Gastrocnemius medialis (tissue), 4 donors: ENCODE results near the gene EXD3. TPM values are rescaled to one million over a fixed set of nuclear protein-coding genes. Genes with fewer than 3 reads are reported as not detected.
"Not testable (repeated sequence)": the region's sequence is repeated elsewhere in the genome, so short reads cannot be mapped to it uniquely, and the experiment has no call there.

Experiments used
- ATAC-seq, 2 donors: fragments of 150-250 bp; one replicate each; pipeline ENCODE4 v1.9.1; 2016
- DNase-seq, 2 donors: peaks; one replicate each; pipeline ENCODE4 v3.0.0-alpha.2; 2019
- H3K27ac ChIP-seq, 4 donors: fragments of 200-600 bp; sonication (generic); 1 replicate in 1 of 4; 2 replicates in 3 of 4; pipeline ENCODE4 v1.5.1; 2016 to 2018; ENCODE audit warnings: mild to moderate bottlenecking in 2 of 4, moderate library complexity in 1 of 4
- H3K27me3 ChIP-seq, 3 donors: fragments of 200-600 bp; sonication (generic) in 2 of 3; 1 replicate in 1 of 3; 2 replicates in 2 of 3; pipeline versions ENCODE4 v1.5.1 to v1.6.0; 2016 to 2019; ENCODE audit warnings: mild to moderate bottlenecking in 1 of 3, moderate library complexity in 1 of 3
- H3K36me3 ChIP-seq, 2 donors: fragments of 200-600 bp; sonication (generic) in 1 of 2; one replicate each; pipeline ENCODE4 v1.5.1; 2017 to 2018
- H3K4me1 ChIP-seq, 2 donors: fragments of 200-600 bp; sonication (generic) in 1 of 2; one replicate each; pipeline ENCODE4 v1.5.1; 2016 to 2017; ENCODE audit warnings: mild to moderate bottlenecking in 2 of 2
- H3K4me3 ChIP-seq, 4 donors: fragments of 200-600 bp; sonication (generic) in 3 of 4; 1 replicate in 1 of 4; 2 replicates in 3 of 4; pipeline ENCODE4 v1.5.1; 2016 to 2019; ENCODE audit warnings: mild to moderate bottlenecking in 2 of 4
- H3K9me3 ChIP-seq, 3 donors: fragments of 200-600 bp; sonication (generic) in 2 of 3; 1 replicate in 1 of 3; 2 replicates in 2 of 3; pipeline ENCODE4 v1.5.1; 2016 to 2019
- POLR2A ChIP-seq, 2 donors: fragments of 450-650 bp; IDR thresholded peaks; one replicate each; pipeline ENCODE4 v1.6.1; 2017; ENCODE audit warnings: antibody characterized with exemption in 2 of 2, mild to moderate bottlenecking in 2 of 2, moderate library complexity in 2 of 2
- in situ Hi-C, 4 donors: fragments of 200-750 bp; cut with MboI; loops; one replicate each; pipeline versions ENCODE4 v1.15.0 to v1.8.0; 2017; ENCODE audit warnings: low sequenced_read_pairs in 4 of 4
- intact Hi-C: fragments of 100-400 bp; cut with DNase I; formaldehyde crosslinking; loops from one replicate; pipeline ENCODE4 v1.15.1; 2023; ENCODE audit warnings: low total_unique reads
- total RNA-seq, 4 donors: library from RNA; depleted of rRNA; stranded (reverse); fragments of >200 nt; gene quantifications; one replicate each; pipeline versions ENCODE4 v1.1.0 to v1.2.3, GENCODE V29; 2016
- TF ChIP-seq, protein P1 (sequence below), 5 experiments: fragments of 450-650 bp in 3 of 5; fragments of 200-600 bp in 2 of 5; sonication (generic) in 2 of 5; IDR thresholded peaks in 4 of 5; conservative IDR thresholded peaks in 1 of 5; 1 replicate in 4 of 5; 2 replicates in 1 of 5; pipeline ENCODE4 v1.5.1; 2016 to 2019; ENCODE audit warnings: antibody characterized with exemption in 5 of 5, mild to moderate bottlenecking in 3 of 5, moderate library complexity in 3 of 5

The EXD3 gene
- total RNA-seq, 4 donors from 2014 or later, result 4.8 to 12.5 (median 6.4) TPM

DNA sequence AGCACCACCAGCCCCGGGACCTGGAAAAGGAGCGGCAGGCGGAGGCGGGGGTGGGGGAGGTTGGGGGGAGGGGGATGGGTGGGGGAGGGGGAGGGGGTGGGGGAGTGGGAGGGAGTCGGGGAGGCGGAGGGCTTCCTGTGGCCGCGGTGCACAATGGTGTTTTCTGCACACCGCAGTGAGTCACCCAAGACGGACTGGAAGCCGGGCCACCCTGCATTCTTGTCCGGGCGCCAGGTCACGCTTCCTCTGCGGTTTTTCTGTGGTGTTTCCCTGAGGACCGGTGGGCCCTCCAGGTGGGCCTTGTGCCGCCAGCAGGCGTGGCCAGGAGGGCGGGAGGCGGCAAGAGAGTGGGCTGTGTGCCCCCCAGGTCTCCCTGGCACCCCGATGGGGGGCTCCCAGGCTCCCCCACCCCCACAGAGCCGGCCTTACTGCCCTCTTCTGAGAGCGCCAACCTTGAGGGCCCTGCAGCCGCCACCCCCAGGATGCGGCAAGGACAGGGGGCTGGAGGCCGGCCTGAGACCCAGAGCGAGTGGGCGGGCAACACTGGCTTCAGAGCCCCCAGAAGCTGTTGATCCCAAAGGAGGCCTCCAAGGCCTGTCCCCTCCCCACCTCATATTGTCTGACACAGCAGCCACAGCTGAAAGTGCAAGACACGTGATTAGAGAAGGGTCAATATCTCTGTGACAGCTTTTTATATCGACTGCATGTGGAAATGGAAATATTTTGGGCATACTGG, 11.1 kb downstream of the EXD3 start:
- peak; percentile 43 to 60 for DNase-seq
- H3K4me1 ChIP-seq, result peaks cover 18 to 31% of the 10 kb centered on the region in 2 donors
- in situ Hi-C loops, result loop anchor here in 3 of 4 donors (25.0 kb wide), 1 partner anchor 125 kb away; the partner anchor contains the start of gene TOR4A (in 3 of the 3)
- peak overlapping the region; percentile 70 to 82 (median 80) for H3K27ac ChIP-seq
- ATAC-seq, result peak; percentile 64 to 65
- intact Hi-C loops, result no loop called here
- H3K27me3 ChIP-seq, result no peaks in the 10 kb centered on the region
- no peak for TF ChIP-seq POLR2A (IDR thresholded peaks at IDR 0.05)
- no peaks in the 10 kb centered on the region for H3K36me3 ChIP-seq
- H3K9me3 ChIP-seq, result no peaks in the 10 kb centered on the region
- H3K4me3 ChIP-seq, result peak overlapping the region in 1 of 4 donors; percentile 33

DNA sequence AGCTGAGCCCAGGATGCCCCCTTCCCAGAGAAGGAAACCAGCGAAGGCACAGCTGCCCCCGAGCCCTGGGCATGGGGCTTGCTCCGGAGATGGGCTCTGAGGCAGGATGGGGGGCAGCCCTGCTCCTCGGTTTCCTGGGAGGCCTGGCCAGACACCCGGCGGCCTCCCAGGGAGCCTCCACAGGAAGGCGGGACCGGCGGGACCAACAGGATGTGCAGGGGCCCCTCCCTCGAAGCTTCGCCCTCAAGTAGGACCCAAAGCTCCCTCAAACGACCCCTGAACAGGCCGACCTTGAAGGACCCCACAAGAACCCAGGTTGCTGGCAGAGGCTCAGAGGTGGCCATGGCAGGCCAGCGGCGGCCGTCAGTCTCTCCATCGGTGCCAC, 11.7 kb downstream of the EXD3 start:
- intact Hi-C loops, result no loop called here
- H3K4me1 ChIP-seq, result peaks cover 18 to 35% of the 10 kb centered on the region in 2 donors
- peak overlapping the region; percentile 62 to 80 (median 72) for H3K27ac ChIP-seq
- no peaks in the 10 kb centered on the region for H3K27me3 ChIP-seq
- H3K9me3 ChIP-seq, result no peaks in the 10 kb centered on the region
- no peak for TF ChIP-seq POLR2A (IDR thresholded peaks at IDR 0.05)
- TF ChIP-seq, protein P1, sequence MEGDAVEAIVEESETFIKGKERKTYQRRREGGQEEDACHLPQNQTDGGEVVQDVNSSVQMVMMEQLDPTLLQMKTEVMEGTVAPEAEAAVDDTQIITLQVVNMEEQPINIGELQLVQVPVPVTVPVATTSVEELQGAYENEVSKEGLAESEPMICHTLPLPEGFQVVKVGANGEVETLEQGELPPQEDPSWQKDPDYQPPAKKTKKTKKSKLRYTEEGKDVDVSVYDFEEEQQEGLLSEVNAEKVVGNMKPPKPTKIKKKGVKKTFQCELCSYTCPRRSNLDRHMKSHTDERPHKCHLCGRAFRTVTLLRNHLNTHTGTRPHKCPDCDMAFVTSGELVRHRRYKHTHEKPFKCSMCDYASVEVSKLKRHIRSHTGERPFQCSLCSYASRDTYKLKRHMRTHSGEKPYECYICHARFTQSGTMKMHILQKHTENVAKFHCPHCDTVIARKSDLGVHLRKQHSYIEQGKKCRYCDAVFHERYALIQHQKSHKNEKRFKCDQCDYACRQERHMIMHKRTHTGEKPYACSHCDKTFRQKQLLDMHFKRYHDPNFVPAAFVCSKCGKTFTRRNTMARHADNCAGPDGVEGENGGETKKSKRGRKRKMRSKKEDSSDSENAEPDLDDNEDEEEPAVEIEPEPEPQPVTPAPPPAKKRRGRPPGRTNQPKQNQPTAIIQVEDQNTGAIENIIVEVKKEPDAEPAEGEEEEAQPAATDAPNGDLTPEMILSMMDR (IDR thresholded peaks at IDR 0.05 in 4 of 5, conservative IDR thresholded peaks at IDR 0.05 in 1 of 5), result no peak
- H3K4me3 ChIP-seq, result peak overlapping the region in 1 of 4 donors; percentile 33
- DNase-seq, result no peak
- no peaks in the 10 kb centered on the region for H3K36me3 ChIP-seq
- ATAC-seq, result no peak
- in situ Hi-C loops, result loop anchor here in 3 of 4 donors (25.0 kb wide), 1 partner anchor 124 kb away; the partner anchor contains the start of gene TOR4A (in 3 of the 3)

DNA sequence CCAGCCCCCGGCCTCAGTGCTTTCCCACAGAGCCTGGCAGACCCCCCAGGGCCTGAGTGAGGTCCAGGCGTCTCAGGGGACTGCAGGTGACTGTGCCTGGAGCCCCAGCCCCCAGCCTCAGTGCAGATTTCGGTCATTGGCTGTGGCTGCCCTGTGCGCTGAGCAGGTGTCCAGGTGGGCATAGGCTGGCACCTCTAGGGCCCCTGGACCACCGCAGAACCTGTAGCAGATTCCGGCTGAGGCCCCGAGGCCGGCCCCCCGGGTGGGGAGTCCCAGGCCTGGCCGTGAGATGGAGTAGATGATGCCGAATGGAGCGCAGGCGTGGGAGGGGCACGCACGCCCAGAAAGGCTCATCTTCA, 12.1 kb downstream of the EXD3 start:
- in situ Hi-C loops, result loop anchor here in 3 of 4 donors (25.0 kb wide), 1 partner anchor 124 kb away; the partner anchor contains the start of gene TOR4A (in 3 of the 3)
- intact Hi-C loops, result no loop called here
- Histone ChIP-seq H3K9me3 (no peaks in the 10 kb centered on the region), H3K27me3 (no peaks in the 10 kb centered on the region), H3K4me1 (peaks cover 18 to 35% of the 10 kb centered on the region in 2 donors), H3K4me3 (peak overlapping the region in 1 of 4 donors; percentile 33), H3K27ac (peak overlapping the region; percentile 62 to 80 (median 72)), H3K36me3 (no peaks in the 10 kb centered on the region)
- TF ChIP-seq, protein P1 (IDR thresholded peaks at IDR 0.05 in 4 of 5, conservative IDR thresholded peaks at IDR 0.05 in 1 of 5), result no peak
- TF ChIP-seq POLR2A (IDR thresholded peaks at IDR 0.05), result no peak
- no peak for DNase-seq
- no peak for ATAC-seq

DNA sequence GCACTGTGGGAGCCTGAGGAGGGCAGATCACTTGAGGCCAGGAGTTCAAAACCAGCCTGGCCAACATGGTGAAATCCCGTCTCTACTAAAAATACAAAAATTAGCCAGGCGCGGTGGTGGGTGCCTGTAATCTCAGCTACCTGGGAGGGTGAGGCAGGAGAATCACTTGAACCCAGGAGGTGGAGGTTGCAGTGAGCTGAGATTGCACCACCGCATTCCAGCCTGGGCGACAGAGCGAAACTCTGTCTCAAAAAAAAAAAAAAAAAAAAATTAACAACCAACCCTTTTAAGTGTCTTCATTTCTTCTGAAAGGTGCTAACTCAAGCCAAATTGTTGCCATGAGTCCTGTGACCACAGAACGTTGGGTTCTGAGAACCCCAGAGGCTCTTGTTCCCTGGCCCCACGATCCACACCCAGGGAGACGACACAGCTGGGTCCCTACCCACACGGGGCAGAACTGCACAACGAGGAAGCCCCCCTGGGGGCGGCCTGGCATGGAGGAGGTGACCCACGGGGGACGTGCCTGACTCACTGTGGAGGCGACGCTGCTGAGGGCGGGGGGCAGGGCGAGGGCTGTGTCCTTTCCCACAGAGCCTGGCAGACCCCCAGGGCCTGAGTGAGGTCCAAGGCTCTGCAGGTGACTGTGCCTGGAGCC, 12.6 kb downstream of the EXD3 start:
- ATAC-seq, H3K9me3 ChIP-seq, H3K4me3 ChIP-seq, H3K27me3 ChIP-seq, H3K36me3 ChIP-seq, intact Hi-C loops, DNase-seq: not testable (repeated sequence)
- in situ Hi-C loops, result loop anchor here in 3 of 4 donors (25.0 kb wide), 1 partner anchor 123 kb away; the partner anchor contains the start of gene TOR4A (in 3 of the 3)
- Histone ChIP-seq H3K4me1 (peaks cover 18 to 35% of the 10 kb centered on the region in 2 donors), H3K27ac (peak overlapping the region; percentile 62 to 80 (median 72))

DNA sequence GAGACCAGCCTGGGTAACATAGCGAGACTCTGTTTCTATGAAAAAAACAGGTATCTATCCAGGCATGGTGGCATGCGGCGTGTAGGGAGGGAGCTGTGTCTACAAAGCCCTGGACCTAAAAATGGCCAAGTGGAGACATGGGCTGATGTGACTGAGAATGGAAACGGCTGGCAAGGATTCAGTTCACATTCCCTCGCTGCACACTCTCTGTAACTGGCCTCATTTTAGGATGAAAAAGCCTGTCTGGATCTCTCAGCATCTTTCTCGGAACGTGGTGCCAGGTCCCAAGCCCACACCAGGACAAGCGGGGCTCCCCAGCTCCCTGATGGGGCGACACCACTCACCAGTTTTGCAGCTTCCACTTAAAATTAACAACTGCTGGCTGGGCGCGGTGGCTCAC, 13.4 kb downstream of the EXD3 start:
- TF ChIP-seq POLR2A (IDR thresholded peaks at IDR 0.05), result no peak
- TF ChIP-seq, protein P1 (IDR thresholded peaks at IDR 0.05 in 4 of 5, conservative IDR thresholded peaks at IDR 0.05 in 1 of 5), result no peak
- Histone ChIP-seq H3K36me3 (no peaks in the 10 kb centered on the region), H3K27me3 (no peaks in the 10 kb centered on the region), H3K9me3 (no peaks in the 10 kb centered on the region), H3K27ac (no peak overlapping the region), H3K4me3 (no peak overlapping the region), H3K4me1 (peaks cover 18 to 32% of the 10 kb centered on the region in 2 donors)
- intact Hi-C loops, result no loop called here
- no peak for DNase-seq
- no peak for ATAC-seq
- in situ Hi-C loops, result loop anchor here (10.0 to 25.0 kb wide), 2 partner anchors 115 to 122 kb away; partner anchors contain the start of gene TOR4A (in 3 of the 4)
